GM23338 (cell line): ENCODE data around the gene R3HCC1L. TPM values are rescaled to one million over a fixed set of nuclear protein-coding genes. Genes with fewer than 3 reads are reported as not detected.

Experiments used
- ATAC-seq: fragments of 200-7000 bp; cut with Tn5 transposase; 3 replicates; pipeline ENCODE4 v1.9.1; 2020
- DNase-seq: peaks from one replicate; pipeline ENCODE4 v3.0.0-alpha.2; 2015; ENCODE audit warnings: low spot score
- H2AFZ ChIP-seq: fragments of 200-600 bp; sonication (generic); 2 replicates; pipeline ENCODE4 v1.8.0; 2016; ENCODE audit warnings: antibody characterized with exemption, mild to moderate bottlenecking, moderate library complexity
- H3F3A ChIP-seq: fragments of 200-600 bp; sonication (generic); replicated peaks from 2 replicates; pipeline ENCODE4 v1.8.0; 2017; ENCODE audit warnings: antibody characterized with exemption, mixed run types, low read depth
- H3K27ac ChIP-seq: fragments of 200-600 bp; sonication (generic); 2 replicates; pipeline ENCODE4 v1.6.1; 2016; ENCODE audit warnings: low read depth
- H3K27me3 ChIP-seq: fragments of 200-600 bp; sonication (generic); 2 replicates; pipeline ENCODE4 v1.8.0; 2016; ENCODE audit warnings: mild to moderate bottlenecking, mixed run types, moderate library complexity; ENCODE audit not compliant: insufficient read depth
- H3K36me3 ChIP-seq: fragments of 200-600 bp; sonication (generic); 2 replicates; pipeline ENCODE4 v1.8.0; 2016; ENCODE audit warnings: mild to moderate bottlenecking; ENCODE audit not compliant: insufficient read depth
- H3K4me1 ChIP-seq: fragments of 200-600 bp; sonication (generic); 2 replicates; pipeline ENCODE4 v1.8.0; 2016; ENCODE audit warnings: mild to moderate bottlenecking, moderate library complexity; ENCODE audit not compliant: insufficient read depth
- H3K4me2 ChIP-seq: fragments of 200-600 bp; sonication (generic); 2 replicates; pipeline ENCODE4 v1.7.1; 2017; ENCODE audit warnings: mixed run types
- H3K4me3 ChIP-seq: fragments of 200-600 bp; sonication (generic); 2 replicates; pipeline ENCODE4 v1.6.1; 2016; ENCODE audit warnings: mixed run types
- H3K79me2 ChIP-seq: fragments of 200-600 bp; sonication (generic); replicated peaks from 2 replicates; pipeline ENCODE4 v1.8.0; 2017; ENCODE audit warnings: mild to moderate bottlenecking; ENCODE audit not compliant: insufficient read depth
- H3K9me2 ChIP-seq: fragments of 200-600 bp; sonication (generic); 2 replicates; pipeline ENCODE4 v1.8.0; 2017; ENCODE audit not compliant: insufficient read depth
- H4K20me1 ChIP-seq: fragments of 200-600 bp; sonication (generic); replicated peaks from 2 replicates; pipeline ENCODE4 v1.8.0; 2017; ENCODE audit warnings: mild to moderate bottlenecking; ENCODE audit not compliant: insufficient read depth
- H3K27ac Mint-ChIP-seq: 2 replicates; pipeline ENCODE4 v1.8.0; 2020; ENCODE audit warnings: inconsistent platforms, mild to moderate bottlenecking, moderate library complexity, mixed read lengths
- H3K27me3 Mint-ChIP-seq: 3 replicates; pipeline ENCODE4 v1.8.0; 2022; ENCODE audit warnings: low read depth, mild to moderate bottlenecking, moderate library complexity, mixed read lengths, inconsistent platforms; ENCODE audit not compliant: insufficient read depth, poor library complexity
- H3K36me3 Mint-ChIP-seq: 3 replicates; pipeline ENCODE4 v1.8.0; 2021; ENCODE audit warnings: low read depth, mild to moderate bottlenecking, inconsistent platforms, moderate library complexity, mixed read lengths
- H3K4me1 Mint-ChIP-seq: 3 replicates; pipeline ENCODE4 v1.8.0; 2020; ENCODE audit warnings: mild to moderate bottlenecking, inconsistent platforms, mixed read lengths
- H3K4me3 Mint-ChIP-seq: 3 replicates; pipeline ENCODE4 v1.8.0; 2021; ENCODE audit warnings: moderate library complexity, mild to moderate bottlenecking, inconsistent platforms, mixed read lengths
- H3K9me3 Mint-ChIP-seq: 3 replicates; pipeline ENCODE4 v1.8.0; 2020; ENCODE audit warnings: moderate library complexity, mild to moderate bottlenecking, inconsistent platforms, mixed read lengths
- EZH2 ChIP-seq: fragments of 200-600 bp; sonication (generic); IDR thresholded peaks from one replicate; pipeline ENCODE4 v1.8.0; 2017; ENCODE audit warnings: antibody characterized with exemption, mild to moderate bottlenecking, low read depth; ENCODE audit not compliant: unreplicated experiment
- JUNB ChIP-seq: IDR thresholded peaks from one replicate; pipeline ENCODE4 v1.6.1; 2016; ENCODE audit warnings: antibody characterized with exemption; ENCODE audit not compliant: unreplicated experiment
- NANOG ChIP-seq: IDR thresholded peaks from 2 replicates; pipeline ENCODE4 v1.6.1; 2016; ENCODE audit warnings: antibody characterized with exemption, borderline replicate concordance
- POLR2AphosphoS5 ChIP-seq: IDR thresholded peaks from 2 replicates; pipeline ENCODE4 v1.6.1; 2016; ENCODE audit warnings: antibody characterized with exemption, low read depth
- STAT1 ChIP-seq: IDR thresholded peaks from one replicate; pipeline ENCODE4 v1.6.1; 2016; ENCODE audit warnings: antibody characterized with exemption; ENCODE audit not compliant: unreplicated experiment
- ZNF114 ChIP-seq: fragments of 250-450 bp; sonication (Bioruptor Pico); IDR thresholded peaks from 2 replicates; pipeline ENCODE4 v1.5.0; 2020; ENCODE audit warnings: mild to moderate bottlenecking, moderate library complexity
- ZNF331 ChIP-seq: fragments of 250-450 bp; sonication (Bioruptor Pico); IDR thresholded peaks from 2 replicates; pipeline ENCODE4 v1.5.0; 2020; ENCODE audit warnings: low read depth, mild to moderate bottlenecking, moderate library complexity
- polyA plus RNA-seq: library from polyadenylated mRNA; unstranded; fragments of >200 nt; fragmentation: Nextera tagmentation; extraction: Ambion mirVana; gene quantifications from 2 replicates; pipeline ENCODE4 v1.2.1, GENCODE V29; 2016
- total RNA-seq: library from RNA; depleted of rRNA; stranded (reverse); fragments of >200 nt; shearing (Covaris generic); gene quantifications from 2 replicates; pipeline ENCODE4 v1.2.3, GENCODE V29; 2014
- TF ChIP-seq, protein P1 (sequence below): IDR thresholded peaks from 2 replicates; pipeline ENCODE4 v1.6.1; 2016; ENCODE audit warnings: antibody characterized with exemption
- TF ChIP-seq, protein P2 (sequence below), 2 experiments: fragments of 200-600 bp in 1 of 2; sonication (generic) in 1 of 2; conservative IDR thresholded peaks; 2 replicates each; pipeline versions ENCODE4 v1.5.1 to v1.6.1; 2016 to 2017; ENCODE audit warnings: antibody characterized with exemption in 2 of 2, low read depth in 2 of 2, mild to moderate bottlenecking in 2 of 2, moderate library complexity in 1 of 2
- TF ChIP-seq, protein P3 (sequence below): fragments of 250-450 bp; sonication (Bioruptor Pico); IDR thresholded peaks from 2 replicates; pipeline ENCODE4 v1.5.0; 2020; ENCODE audit warnings: mild to moderate bottlenecking, moderate library complexity

The R3HCC1L gene
- total and polyA plus RNA-seq, 2 experiments from 2014 or later: 9.3 to 15.8 TPM

DNA sequence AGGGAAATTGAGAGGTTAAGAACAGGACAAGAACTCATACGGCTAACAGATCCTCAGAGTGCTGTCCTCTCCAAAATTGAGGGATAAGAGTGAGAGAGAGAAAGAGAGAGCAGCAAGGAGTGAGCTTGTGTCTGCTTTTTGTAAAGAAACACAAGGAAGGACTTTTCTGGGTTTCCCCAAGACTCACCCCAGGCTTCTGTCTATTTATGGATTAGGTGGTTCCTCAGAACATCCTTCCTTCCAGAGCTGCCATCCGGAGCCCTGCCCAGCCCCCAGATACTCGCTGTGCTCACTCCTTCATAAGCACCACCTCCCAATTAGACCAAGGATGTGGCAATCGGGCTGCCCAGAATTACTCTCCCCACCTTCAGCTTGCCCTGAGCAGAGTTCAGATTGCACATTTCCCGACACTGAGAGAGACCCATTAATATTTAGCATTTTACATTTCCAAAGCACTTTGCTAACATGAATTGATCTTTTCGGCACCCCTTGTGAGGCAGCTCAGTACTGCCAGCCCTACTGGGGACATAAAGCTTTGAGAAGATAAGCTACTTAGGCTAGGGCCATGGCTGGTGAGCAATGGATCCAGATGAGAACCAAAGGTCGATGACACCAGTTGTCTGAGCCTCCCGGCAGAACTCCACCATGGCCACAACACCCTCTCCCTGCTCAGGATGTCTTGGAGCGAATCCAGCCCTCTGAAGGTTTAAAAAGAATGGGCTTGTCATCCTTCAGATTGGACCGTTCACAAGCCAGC, 19.2 kb upstream of the R3HCC1L start:
- Histone ChIP-seq H3K4me2 (no peak overlapping the region), H3K36me3 (no peaks in the 10 kb centered on the region), H2AFZ (no peak overlapping the region), H3F3A (no peaks in the 10 kb centered on the region), H4K20me1 (no peaks in the 10 kb centered on the region), H3K27me3 (no peaks in the 10 kb centered on the region), H3K4me3 (no peak overlapping the region), H3K27ac (no peak overlapping the region), H3K79me2 (no peaks in the 10 kb centered on the region), H3K4me1 (no peaks in the 10 kb centered on the region), H3K9me2 (no peaks in the 10 kb centered on the region)
- ATAC-seq (no peak), DNase-seq (no peak)
- Mint-ChIP-seq H3K9me3 (no peaks in the 10 kb centered on the region; the same call in 2 of the 3 replicates), H3K36me3 (no peaks in the 10 kb centered on the region), H3K4me3 (no peak overlapping the region), H3K27me3 (no peaks in the 10 kb centered on the region), H3K27ac (no peak overlapping the region), H3K4me1 (no peaks in the 10 kb centered on the region; the same call in 2 of the 3 replicates)
- TF ChIP-seq, protein P1, sequence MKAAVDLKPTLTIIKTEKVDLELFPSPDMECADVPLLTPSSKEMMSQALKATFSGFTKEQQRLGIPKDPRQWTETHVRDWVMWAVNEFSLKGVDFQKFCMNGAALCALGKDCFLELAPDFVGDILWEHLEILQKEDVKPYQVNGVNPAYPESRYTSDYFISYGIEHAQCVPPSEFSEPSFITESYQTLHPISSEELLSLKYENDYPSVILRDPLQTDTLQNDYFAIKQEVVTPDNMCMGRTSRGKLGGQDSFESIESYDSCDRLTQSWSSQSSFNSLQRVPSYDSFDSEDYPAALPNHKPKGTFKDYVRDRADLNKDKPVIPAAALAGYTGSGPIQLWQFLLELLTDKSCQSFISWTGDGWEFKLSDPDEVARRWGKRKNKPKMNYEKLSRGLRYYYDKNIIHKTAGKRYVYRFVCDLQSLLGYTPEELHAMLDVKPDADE: no peak
- TF ChIP-seq STAT1 (no peak), POLR2AphosphoS5 (no peak), ZNF114 (CRISPR knock-in tag) (no peak), JUNB (no peak)

DNA sequence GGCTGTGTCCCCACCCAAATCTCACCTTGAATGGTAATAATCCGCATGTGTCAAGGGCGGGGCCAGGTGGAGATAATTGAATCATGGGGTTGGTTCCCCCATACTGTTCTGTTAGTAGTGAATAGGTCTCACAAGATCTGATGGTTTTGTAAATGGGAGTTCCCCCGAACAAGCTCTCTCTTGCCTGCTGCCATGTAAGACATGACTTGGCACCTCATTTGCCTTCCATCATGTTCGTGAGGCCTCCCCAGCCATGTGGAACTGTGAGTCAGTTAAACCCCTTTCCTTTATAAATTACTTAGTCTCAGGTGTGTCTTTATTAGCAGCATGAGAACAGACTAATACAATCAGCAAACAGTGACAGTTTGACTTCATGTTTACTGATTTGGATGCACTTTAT, 14.6 kb upstream of the R3HCC1L start:
- no peak for DNase-seq
- no peak for ATAC-seq
- Histone ChIP-seq H3K79me2 (no peaks in the 10 kb centered on the region), H3K4me1 (no peaks in the 10 kb centered on the region), H3K4me3 (no peak overlapping the region), H3K36me3 (no peaks in the 10 kb centered on the region), H3K9me2 (0 out of 2 replicates have a peak, but pooled peaks cover 3% of the 10 kb centered on the region), H3K27ac (no peak overlapping the region), H4K20me1 (no peaks in the 10 kb centered on the region), H3F3A (no peaks in the 10 kb centered on the region), H2AFZ (no peak overlapping the region), H3K27me3 (no peaks in the 10 kb centered on the region), H3K4me2 (no peak overlapping the region)
- no peaks in the 10 kb centered on the region for H3K4me1 Mint-ChIP-seq
- no peak overlapping the region for H3K27ac Mint-ChIP-seq
- no peak overlapping the region for H3K4me3 Mint-ChIP-seq
- peaks cover 1% of the 10 kb centered on the region for H3K27me3 Mint-ChIP-seq
- peaks cover 17% of the 10 kb centered on the region for H3K9me3 Mint-ChIP-seq
- H3K36me3 Mint-ChIP-seq: 0 out of 3 replicates have a peak, but pooled peaks cover 3% of the 10 kb centered on the region
- TF ChIP-seq, protein P2, sequence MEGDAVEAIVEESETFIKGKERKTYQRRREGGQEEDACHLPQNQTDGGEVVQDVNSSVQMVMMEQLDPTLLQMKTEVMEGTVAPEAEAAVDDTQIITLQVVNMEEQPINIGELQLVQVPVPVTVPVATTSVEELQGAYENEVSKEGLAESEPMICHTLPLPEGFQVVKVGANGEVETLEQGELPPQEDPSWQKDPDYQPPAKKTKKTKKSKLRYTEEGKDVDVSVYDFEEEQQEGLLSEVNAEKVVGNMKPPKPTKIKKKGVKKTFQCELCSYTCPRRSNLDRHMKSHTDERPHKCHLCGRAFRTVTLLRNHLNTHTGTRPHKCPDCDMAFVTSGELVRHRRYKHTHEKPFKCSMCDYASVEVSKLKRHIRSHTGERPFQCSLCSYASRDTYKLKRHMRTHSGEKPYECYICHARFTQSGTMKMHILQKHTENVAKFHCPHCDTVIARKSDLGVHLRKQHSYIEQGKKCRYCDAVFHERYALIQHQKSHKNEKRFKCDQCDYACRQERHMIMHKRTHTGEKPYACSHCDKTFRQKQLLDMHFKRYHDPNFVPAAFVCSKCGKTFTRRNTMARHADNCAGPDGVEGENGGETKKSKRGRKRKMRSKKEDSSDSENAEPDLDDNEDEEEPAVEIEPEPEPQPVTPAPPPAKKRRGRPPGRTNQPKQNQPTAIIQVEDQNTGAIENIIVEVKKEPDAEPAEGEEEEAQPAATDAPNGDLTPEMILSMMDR (conservative IDR thresholded peaks at IDR 0.05; ENCODE audit: low read depth in 2 of 2): no peak
- no peak for TF ChIP-seq POLR2AphosphoS5
- TF ChIP-seq, protein P1: no peak
- no peak for TF ChIP-seq NANOG
- TF ChIP-seq, protein P3, sequence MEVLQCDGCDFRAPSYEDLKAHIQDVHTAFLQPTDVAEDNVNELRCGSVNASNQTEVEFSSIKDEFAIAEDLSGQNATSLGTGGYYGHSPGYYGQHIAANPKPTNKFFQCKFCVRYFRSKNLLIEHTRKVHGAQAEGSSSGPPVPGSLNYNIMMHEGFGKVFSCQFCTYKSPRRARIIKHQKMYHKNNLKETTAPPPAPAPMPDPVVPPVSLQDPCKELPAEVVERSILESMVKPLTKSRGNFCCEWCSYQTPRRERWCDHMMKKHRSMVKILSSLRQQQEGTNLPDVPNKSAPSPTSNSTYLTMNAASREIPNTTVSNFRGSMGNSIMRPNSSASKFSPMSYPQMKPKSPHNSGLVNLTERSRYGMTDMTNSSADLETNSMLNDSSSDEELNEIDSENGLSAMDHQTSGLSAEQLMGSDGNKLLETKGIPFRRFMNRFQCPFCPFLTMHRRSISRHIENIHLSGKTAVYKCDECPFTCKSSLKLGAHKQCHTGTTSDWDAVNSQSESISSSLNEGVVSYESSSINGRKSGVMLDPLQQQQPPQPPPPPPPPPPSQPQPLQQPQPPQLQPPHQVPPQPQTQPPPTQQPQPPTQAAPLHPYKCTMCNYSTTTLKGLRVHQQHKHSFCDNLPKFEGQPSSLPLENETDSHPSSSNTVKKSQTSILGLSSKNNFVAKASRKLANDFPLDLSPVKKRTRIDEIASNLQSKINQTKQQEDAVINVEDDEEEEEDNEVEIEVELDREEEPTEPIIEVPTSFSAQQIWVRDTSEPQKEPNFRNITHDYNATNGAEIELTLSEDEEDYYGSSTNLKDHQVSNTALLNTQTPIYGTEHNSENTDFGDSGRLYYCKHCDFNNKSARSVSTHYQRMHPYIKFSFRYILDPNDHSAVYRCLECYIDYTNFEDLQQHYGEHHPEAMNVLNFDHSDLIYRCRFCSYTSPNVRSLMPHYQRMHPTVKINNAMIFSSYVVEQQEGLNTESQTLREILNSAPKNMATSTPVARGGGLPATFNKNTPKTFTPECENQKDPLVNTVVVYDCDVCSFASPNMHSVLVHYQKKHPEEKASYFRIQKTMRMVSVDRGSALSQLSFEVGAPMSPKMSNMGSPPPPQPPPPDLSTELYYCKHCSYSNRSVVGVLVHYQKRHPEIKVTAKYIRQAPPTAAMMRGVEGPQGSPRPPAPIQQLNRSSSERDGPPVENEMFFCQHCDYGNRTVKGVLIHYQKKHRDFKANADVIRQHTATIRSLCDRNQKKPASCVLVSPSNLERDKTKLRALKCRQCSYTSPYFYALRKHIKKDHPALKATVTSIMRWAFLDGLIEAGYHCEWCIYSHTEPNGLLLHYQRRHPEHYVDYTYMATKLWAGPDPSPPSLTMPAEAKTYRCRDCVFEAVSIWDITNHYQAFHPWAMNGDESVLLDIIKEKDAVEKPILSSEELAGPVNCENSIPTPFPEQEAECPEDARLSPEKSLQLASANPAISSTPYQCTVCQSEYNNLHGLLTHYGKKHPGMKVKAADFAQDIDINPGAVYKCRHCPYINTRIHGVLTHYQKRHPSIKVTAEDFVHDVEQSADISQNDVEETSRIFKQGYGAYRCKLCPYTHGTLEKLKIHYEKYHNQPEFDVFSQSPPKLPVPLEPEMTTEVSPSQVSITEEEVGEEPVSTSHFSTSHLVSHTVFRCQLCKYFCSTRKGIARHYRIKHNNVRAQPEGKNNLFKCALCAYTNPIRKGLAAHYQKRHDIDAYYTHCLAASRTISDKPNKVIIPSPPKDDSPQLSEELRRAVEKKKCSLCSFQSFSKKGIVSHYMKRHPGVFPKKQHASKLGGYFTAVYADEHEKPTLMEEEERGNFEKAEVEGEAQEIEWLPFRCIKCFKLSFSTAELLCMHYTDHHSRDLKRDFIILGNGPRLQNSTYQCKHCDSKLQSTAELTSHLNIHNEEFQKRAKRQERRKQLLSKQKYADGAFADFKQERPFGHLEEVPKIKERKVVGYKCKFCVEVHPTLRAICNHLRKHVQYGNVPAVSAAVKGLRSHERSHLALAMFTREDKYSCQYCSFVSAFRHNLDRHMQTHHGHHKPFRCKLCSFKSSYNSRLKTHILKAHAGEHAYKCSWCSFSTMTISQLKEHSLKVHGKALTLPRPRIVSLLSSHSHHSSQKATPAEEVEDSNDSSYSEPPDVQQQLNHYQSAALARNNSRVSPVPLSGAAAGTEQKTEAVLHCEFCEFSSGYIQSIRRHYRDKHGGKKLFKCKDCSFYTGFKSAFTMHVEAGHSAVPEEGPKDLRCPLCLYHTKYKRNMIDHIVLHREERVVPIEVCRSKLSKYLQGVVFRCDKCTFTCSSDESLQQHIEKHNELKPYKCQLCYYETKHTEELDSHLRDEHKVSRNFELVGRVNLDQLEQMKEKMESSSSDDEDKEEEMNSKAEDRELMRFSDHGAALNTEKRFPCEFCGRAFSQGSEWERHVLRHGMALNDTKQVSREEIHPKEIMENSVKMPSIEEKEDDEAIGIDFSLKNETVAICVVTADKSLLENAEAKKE (CRISPR knock-in tag): no peak
- TF ChIP-seq STAT1: no peak
- no peak for TF ChIP-seq ZNF114 (CRISPR knock-in tag)
- no peak for TF ChIP-seq ZNF331
- TF ChIP-seq JUNB: no peak
- TF ChIP-seq EZH2: no peak
